ENCODE data around the gene MPND.

The MPND gene

GRCh38 chr19:4385291-4386040, 42.1 kb downstream of the MPND start (continued):
- TF ChIP-seq ARNTL (CRISPR knock-in tag; IDR thresholded peaks at IDR 0.05; ENCODE audit: borderline replicate concordance, low read depth), result no peak
- no peak for TF ChIP-seq TCF4 (CRISPR knock-in tag; IDR thresholded peaks at IDR 0.05; ENCODE audit: borderline replicate concordance)
- no peak for TF ChIP-seq CSDC2 (CRISPR knock-in tag; IDR thresholded peaks at IDR 0.05)
- TF ChIP-seq BACH2 (CRISPR knock-in tag; IDR thresholded peaks at IDR 0.05; ENCODE audit: borderline replicate concordance), result no peak

DNA sequence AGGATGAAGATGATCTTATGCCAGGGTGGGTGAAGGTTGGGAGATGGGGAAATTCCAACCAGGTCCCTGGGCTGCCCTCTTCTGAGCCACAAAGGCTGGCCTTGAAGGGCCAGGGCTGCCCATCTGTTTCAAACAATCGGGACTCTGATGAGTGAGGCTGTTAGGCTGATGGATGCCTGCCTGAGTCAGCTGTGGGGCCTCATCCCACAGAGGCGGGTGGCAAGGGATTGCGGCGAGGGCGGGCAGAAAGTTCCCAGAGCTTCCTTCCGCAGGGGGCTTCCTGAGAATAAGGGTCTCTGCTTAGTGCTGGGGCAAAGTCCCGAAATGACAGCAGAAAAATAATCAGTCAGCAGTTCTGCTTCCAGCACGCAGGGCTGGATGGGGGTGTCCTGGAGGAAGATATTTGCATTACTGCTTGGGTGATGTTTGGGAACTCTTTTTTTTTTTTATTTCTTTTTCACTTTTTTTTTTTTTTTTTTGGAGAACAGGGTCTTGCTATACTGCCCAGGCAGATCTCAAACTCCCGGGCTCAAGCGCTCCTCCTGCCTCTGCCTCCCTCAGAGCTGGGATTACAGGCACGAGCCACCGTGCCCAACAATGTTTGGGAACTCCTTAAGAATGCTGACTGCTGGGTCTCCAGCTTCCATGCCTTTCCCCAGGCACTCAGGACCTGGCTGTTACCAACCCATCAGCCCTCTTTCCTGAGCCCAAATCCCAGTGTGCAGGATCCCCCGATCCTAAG, 42.9 kb downstream of the MPND start:
- no peak for TF ChIP-seq ZNF565 (CRISPR knock-in tag; conservative IDR thresholded peaks at IDR 0.05; ENCODE audit: low read depth)
- TF ChIP-seq CSRNP3 (CRISPR knock-in tag; IDR thresholded peaks at IDR 0.05), result no peak
- TF ChIP-seq ESRRG (CRISPR knock-in tag; IDR thresholded peaks at IDR 0.05), result no peak
- TF ChIP-seq POU6F1 (CRISPR knock-in tag; IDR thresholded peaks at IDR 0.05; ENCODE audit: borderline replicate concordance, low read depth), result no peak
- TF ChIP-seq ZNF8 (CRISPR knock-in tag; IDR thresholded peaks at IDR 0.05), result no peak
- no peak for TF ChIP-seq PPARA (CRISPR knock-in tag; IDR thresholded peaks at IDR 0.05; ENCODE audit: borderline replicate concordance)
- no peak for TF ChIP-seq TSHZ2 (CRISPR knock-in tag; IDR thresholded peaks at IDR 0.05)
- no peak for TF ChIP-seq ZC3H10 (CRISPR knock-in tag; IDR thresholded peaks at IDR 0.05)
- no peak for TF ChIP-seq ARNTL (CRISPR knock-in tag; IDR thresholded peaks at IDR 0.05; ENCODE audit: borderline replicate concordance, low read depth)
- no peak for TF ChIP-seq RARB (CRISPR knock-in tag; IDR thresholded peaks at IDR 0.05)
- no peak for TF ChIP-seq ISL1 (CRISPR knock-in tag; IDR thresholded peaks at IDR 0.05)
- TF ChIP-seq BACH2 (CRISPR knock-in tag; IDR thresholded peaks at IDR 0.05; ENCODE audit: borderline replicate concordance), result no peak
- TF ChIP-seq CSDC2 (CRISPR knock-in tag; IDR thresholded peaks at IDR 0.05), result no peak
- TF ChIP-seq SNAI2 (CRISPR knock-in tag; IDR thresholded peaks at IDR 0.05), result no peak
- TF ChIP-seq ZFP30 (CRISPR knock-in tag; IDR thresholded peaks at IDR 0.05), result no peak
- no peak for TF ChIP-seq TOX (CRISPR knock-in tag; IDR thresholded peaks at IDR 0.05; ENCODE audit: borderline replicate concordance)
- TF ChIP-seq PATZ1 (CRISPR knock-in tag; IDR thresholded peaks at IDR 0.05; ENCODE audit: borderline replicate concordance), result no peak
- TF ChIP-seq TCF4 (CRISPR knock-in tag; IDR thresholded peaks at IDR 0.05; ENCODE audit: borderline replicate concordance), result no peak
- TF ChIP-seq OSR1 (CRISPR knock-in tag; IDR thresholded peaks at IDR 0.05), result no peak
- TF ChIP-seq, protein P1, sequence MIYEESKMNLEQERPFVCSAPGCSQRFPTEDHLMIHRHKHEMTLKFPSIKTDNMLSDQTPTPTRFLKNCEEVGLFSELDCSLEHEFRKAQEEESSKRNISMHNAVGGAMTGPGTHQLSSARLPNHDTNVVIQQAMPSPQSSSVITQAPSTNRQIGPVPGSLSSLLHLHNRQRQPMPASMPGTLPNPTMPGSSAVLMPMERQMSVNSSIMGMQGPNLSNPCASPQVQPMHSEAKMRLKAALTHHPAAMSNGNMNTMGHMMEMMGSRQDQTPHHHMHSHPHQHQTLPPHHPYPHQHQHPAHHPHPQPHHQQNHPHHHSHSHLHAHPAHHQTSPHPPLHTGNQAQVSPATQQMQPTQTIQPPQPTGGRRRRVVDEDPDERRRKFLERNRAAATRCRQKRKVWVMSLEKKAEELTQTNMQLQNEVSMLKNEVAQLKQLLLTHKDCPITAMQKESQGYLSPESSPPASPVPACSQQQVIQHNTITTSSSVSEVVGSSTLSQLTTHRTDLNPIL (CRISPR knock-in tag; IDR thresholded peaks at IDR 0.05; ENCODE audit: low read depth), result no peak
- no peak for ATAC-seq
